Breast epithelium (tissue), 3 donors: ENCODE measurements around the gene GPBP1.
"Not testable (repeated sequence)": the region's sequence is repeated elsewhere in the genome, so short reads cannot be mapped to it uniquely, and the experiment has no call there.

Experiments used
- CTCF ChIP-seq, 3 donors: fragments of 450-650 bp; IDR thresholded peaks; one replicate each; pipeline ENCODE4 v1.5.1; 2016 to 2017; ENCODE audit warnings: antibody characterized with exemption in 3 of 3, mild to moderate bottlenecking in 3 of 3, moderate library complexity in 3 of 3
- POLR2A ChIP-seq: fragments of 450-650 bp; IDR thresholded peaks from one replicate; pipeline ENCODE4 v1.6.1; 2016; ENCODE audit warnings: antibody characterized with exemption, mild to moderate bottlenecking, moderate library complexity

GRCh38 chr5:57165171-57165570 is 8.7 kb upstream of the GPBP1 start:
- not testable (repeated sequence) for TF ChIP-seq CTCF (IDR thresholded peaks at IDR 0.05); POLR2A
